Right atrium auricular region (tissue), 2 donors: ENCODE data around the gene POLR2E. TPM values are rescaled to one million over a fixed set of nuclear protein-coding genes. Genes with fewer than 3 reads are reported as not detected.

Source experiments
- DNase-seq: peaks from one replicate; pipeline ENCODE4 v3.0.0-alpha.2; 2019; ENCODE audit warnings: low spot score
- H3K27ac ChIP-seq, 2 donors: fragments of 200-600 bp; sonication (generic); 1 replicate in 1 of 2; 2 replicates in 1 of 2; pipeline ENCODE4 v1.5.1; 2016 to 2019
- H3K27me3 ChIP-seq, 2 donors: fragments of 200-600 bp; sonication (generic); one replicate each; pipeline versions ENCODE4 v1.5.1 to v1.6.0; 2017 to 2019
- H3K36me3 ChIP-seq: fragments of 200-600 bp; sonication (generic); one replicate; pipeline ENCODE4 v1.5.1; 2016
- H3K4me1 ChIP-seq, 2 donors: fragments of 200-600 bp; sonication (generic); one replicate each; pipeline versions ENCODE4 v1.5.1 to v1.6.0; 2017 to 2019
- H3K4me3 ChIP-seq, 2 donors: fragments of 200-600 bp; sonication (generic); 1 replicate in 1 of 2; 2 replicates in 1 of 2; pipeline ENCODE4 v1.5.1; 2017 to 2019; ENCODE audit warnings: mild to moderate bottlenecking in 1 of 2, moderate library complexity in 1 of 2
- H3K9me3 ChIP-seq, 2 donors: fragments of 200-600 bp; sonication (generic); one replicate each; pipeline ENCODE4 v1.5.1; 2019
- CTCF ChIP-seq, 2 donors: fragments of 200-600 bp; sonication (generic); IDR thresholded peaks; one replicate each; pipeline ENCODE4 v1.5.1; 2019; ENCODE audit warnings: antibody characterized with exemption in 2 of 2
- total RNA-seq, 2 donors: library from RNA; depleted of rRNA; stranded (reverse); fragments of >200 nt; gene quantifications; one replicate each; pipeline ENCODE4 v1.1.0, GENCODE V29; 2016

The POLR2E gene
- total RNA-seq, 2 donors from 2014 or later = 149 to 252 TPM

GRCh38 chr19:1070931-1071791 is 24.0 kb downstream of the POLR2E start:
- no peak for DNase-seq
- H3K4me1 ChIP-seq = peaks cover 0 to 29% of the 10 kb centered on the region in 2 donors
- peak overlapping the region in 1 of 2 donors; percentile 22 for H3K4me3 ChIP-seq
- no peak for TF ChIP-seq CTCF (IDR thresholded peaks at IDR 0.05)
- peaks cover 11 to 16% of the 10 kb centered on the region in 2 donors for H3K27me3 ChIP-seq
- no peaks in the 10 kb centered on the region for H3K36me3 ChIP-seq
- no peaks in the 10 kb centered on the region for H3K9me3 ChIP-seq
- H3K27ac ChIP-seq = no peak overlapping the region

- TF ChIP-seq CTCF (IDR thresholded peaks at IDR 0.05) = no peak
- H3K36me3 ChIP-seq = no peaks in the 10 kb centered on the region
- peaks cover 11 to 22% of the 10 kb centered on the region in 2 donors for H3K27me3 ChIP-seq
- DNase-seq = no peak
- peaks cover 0 to 33% of the 10 kb centered on the region in 2 donors for H3K4me1 ChIP-seq
- no peak overlapping the region for H3K4me3 ChIP-seq
- H3K9me3 ChIP-seq = no peaks in the 10 kb centered on the region
- H3K27ac ChIP-seq = no peak overlapping the region
Measured at GRCh38 chr19:1070576-1070930, 24.6 kb downstream of the POLR2E start.

GRCh38 chr19:1069009-1069779 is 26.0 kb downstream of the POLR2E start:
- no peaks in the 10 kb centered on the region for H3K9me3 ChIP-seq
- H3K27ac ChIP-seq = peak overlapping the region in 1 of 2 donors; percentile 16
- H3K27me3 ChIP-seq = peaks cover 11 to 22% of the 10 kb centered on the region in 2 donors
- H3K4me1 ChIP-seq = peaks cover 0 to 44% of the 10 kb centered on the region in 2 donors
- peak; percentile 71 for DNase-seq
- TF ChIP-seq CTCF (IDR thresholded peaks at IDR 0.05) = no peak
- no peaks in the 10 kb centered on the region for H3K36me3 ChIP-seq
- H3K4me3 ChIP-seq = peak overlapping the region in 1 of 2 donors; percentile 48

- Histone ChIP-seq H3K36me3 (no peaks in the 10 kb centered on the region), H3K4me1 (peaks cover 0 to 44% of the 10 kb centered on the region in 2 donors), H3K4me3 (peak overlapping the region; percentile 26 to 48), H3K27ac (peak overlapping the region; percentile 41 to 48), H3K9me3 (no peaks in the 10 kb centered on the region), H3K27me3 (peaks cover 11 to 22% of the 10 kb centered on the region in 2 donors)
- TF ChIP-seq CTCF (IDR thresholded peaks at IDR 0.05) = no peak
- DNase-seq = no peak
Measured at GRCh38 chr19:1068009-1069001, 26.9 kb downstream of the POLR2E start.

- Histone ChIP-seq H3K36me3 (no peaks in the 10 kb centered on the region), H3K9me3 (no peaks in the 10 kb centered on the region), H3K27ac (peak overlapping the region; percentile 12 to 48), H3K4me1 (peaks cover 0 to 44% of the 10 kb centered on the region in 2 donors), H3K4me3 (peak overlapping the region; percentile 26 to 48), H3K27me3 (peaks cover 11 to 22% of the 10 kb centered on the region in 2 donors)
- DNase-seq = no peak
- TF ChIP-seq CTCF (IDR thresholded peaks at IDR 0.05) = no peak
Measured at GRCh38 chr19:1067341-1067957, 27.7 kb downstream of the POLR2E start.
